Suprapubic skin (tissue), 4 donors: Measurements from ENCODE around the gene COP1. TPM values are rescaled to one million over a fixed set of nuclear protein-coding genes. Genes with fewer than 3 reads are reported as not detected.
"Not testable (repeated sequence)": the region's sequence is repeated elsewhere in the genome, so short reads cannot be mapped to it uniquely, and the experiment has no call there.

ENCODE experiments used
- DNase-seq, 2 donors: peaks; one replicate each; pipeline ENCODE4 v3.0.0-alpha.2; 2019; ENCODE audit warnings: low spot score in 2 of 2
- H3K27ac ChIP-seq: fragments of 200-600 bp; sonication (generic); one replicate; pipeline ENCODE4 v1.5.1; 2019
- H3K27me3 ChIP-seq: fragments of 200-600 bp; sonication (generic); one replicate; pipeline ENCODE4 v1.5.1; 2019
- H3K36me3 ChIP-seq: fragments of 200-600 bp; sonication (generic); one replicate; pipeline ENCODE4 v1.5.1; 2019
- H3K4me1 ChIP-seq: fragments of 200-600 bp; sonication (generic); one replicate; pipeline ENCODE4 v1.5.1; 2019
- H3K4me3 ChIP-seq: fragments of 200-600 bp; sonication (generic); one replicate; pipeline ENCODE4 v1.5.1; 2019; ENCODE audit warnings: mild to moderate bottlenecking
- H3K9me3 ChIP-seq: fragments of 200-600 bp; sonication (generic); one replicate; pipeline ENCODE4 v1.5.1; 2019
- CTCF ChIP-seq, 2 donors: fragments of 200-600 bp in 1 of 2; fragments of 450-650 bp in 1 of 2; sonication (generic) in 1 of 2; IDR thresholded peaks; one replicate each; pipeline ENCODE4 v1.5.1; 2016 to 2019; ENCODE audit warnings: antibody characterized with exemption in 2 of 2, mild to moderate bottlenecking in 1 of 2, moderate library complexity in 1 of 2
- EP300 ChIP-seq: sonication (generic); formaldehyde crosslinking; IDR thresholded peaks from one replicate; pipeline ENCODE4 v1.6.1; 2017; ENCODE audit warnings: antibody characterized with exemption
- POLR2A ChIP-seq, 2 donors: fragments of 450-650 bp; IDR thresholded peaks; one replicate each; pipeline ENCODE4 v1.6.1; 2017; ENCODE audit warnings: antibody characterized with exemption in 2 of 2, mild to moderate bottlenecking in 2 of 2, moderate library complexity in 2 of 2
- POLR2AphosphoS5 ChIP-seq, 3 donors: sonication (generic); formaldehyde crosslinking; IDR thresholded peaks; one replicate each; pipeline ENCODE4 v1.6.1; 2017; ENCODE audit warnings: antibody characterized with exemption in 3 of 3
- WGBS: methylation state at CpG from one replicate; pipeline ENCODE4 v1.1.5; 2018; 5-methylcytosine and 5-hydroxymethylcytosine counted together
- total RNA-seq, 4 donors: library from RNA; depleted of rRNA; stranded (reverse); fragments of >200 nt; gene quantifications; one replicate each; pipeline ENCODE4 v1.1.0, GENCODE V29; 2016

The COP1 gene
- total RNA-seq, 4 donors from 2014 or later = 33.2 to 84.1 (median 52.3) TPM

DNA sequence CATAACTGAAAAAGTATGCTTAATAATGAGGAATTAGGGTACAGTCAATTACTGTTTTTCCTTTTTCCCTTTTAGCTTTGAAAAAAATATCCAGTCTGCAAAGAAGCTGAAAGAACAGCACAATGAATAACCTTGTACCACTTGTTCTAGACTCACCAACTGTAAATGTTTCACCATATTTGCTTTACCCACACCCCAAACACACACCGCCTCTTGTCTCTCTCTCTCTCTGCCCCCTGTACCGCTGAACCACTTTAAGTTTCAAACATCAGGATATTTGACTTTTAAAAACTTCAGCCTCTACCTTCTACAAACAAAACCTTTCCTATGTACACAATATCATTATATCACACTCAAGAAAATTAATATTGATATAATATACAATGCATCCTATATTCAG lies 197.1 kb downstream of the COP1 start:
- no peaks in the 10 kb centered on the region for H3K9me3 ChIP-seq
- no peak overlapping the region for H3K27ac ChIP-seq
- no peak for TF ChIP-seq POLR2AphosphoS5 (IDR thresholded peaks at IDR 0.05)
- TF ChIP-seq EP300 = no peak
- no peak for TF ChIP-seq CTCF (IDR thresholded peaks at IDR 0.05)
- no peak for TF ChIP-seq POLR2A (IDR thresholded peaks at IDR 0.05)
- H3K4me3 ChIP-seq = no peak overlapping the region
- no peaks in the 10 kb centered on the region for H3K27me3 ChIP-seq
- 96% methylated on average over 2 of the region's 2 CpGs for WGBS
- peaks cover 20% of the 10 kb centered on the region for H3K36me3 ChIP-seq
- no peaks in the 10 kb centered on the region for H3K4me1 ChIP-seq
- no peak for DNase-seq

GRCh38 chr1:176007756-176008389 lies 199.2 kb downstream of the COP1 start:
- not testable (repeated sequence) for H3K4me1 ChIP-seq
- 99% methylated on average over 27 of the region's 28 CpGs for WGBS

GRCh38 chr1:175994660-175995059 lies 212.4 kb downstream of the COP1 start:
- not testable (repeated sequence) for DNase-seq, H3K4me3 ChIP-seq, H3K9me3 ChIP-seq, H3K4me1 ChIP-seq, H3K36me3 ChIP-seq, H3K27me3 ChIP-seq, H3K27ac ChIP-seq
- 95% methylated on average over 1 of the region's 1 CpG for WGBS

More at GRCh38 chr1:176007756-176008389, 199.2 kb downstream of the COP1 start:
- DNase-seq, H3K27ac ChIP-seq, H3K9me3 ChIP-seq, H3K27me3 ChIP-seq, H3K4me3 ChIP-seq: not testable (repeated sequence)
- H3K36me3 ChIP-seq = peaks cover 18% of the 10 kb centered on the region

DNA sequence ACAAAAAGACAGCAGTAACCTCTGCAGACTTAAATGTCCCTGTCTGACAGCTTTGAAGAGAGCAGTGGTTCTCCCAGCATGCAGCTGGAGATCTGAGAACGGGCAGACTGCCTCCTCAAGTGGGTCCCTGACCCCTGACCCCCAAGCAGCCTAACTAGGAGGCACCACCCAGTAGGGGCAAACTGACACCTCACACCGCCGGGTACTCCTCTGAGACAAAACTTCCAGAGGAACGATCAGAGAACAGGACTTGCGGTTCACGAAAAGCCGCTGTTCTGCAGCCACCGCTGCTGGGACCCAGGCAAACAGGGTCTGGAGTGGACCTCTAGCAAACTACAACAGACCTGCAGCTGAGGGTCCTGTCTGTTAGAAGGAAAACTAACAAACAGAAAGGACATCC lies 214.3 kb downstream of the COP1 start:
- not testable (repeated sequence) for H3K4me3 ChIP-seq, DNase-seq, H3K4me1 ChIP-seq, H3K27ac ChIP-seq, H3K9me3 ChIP-seq, H3K27me3 ChIP-seq
- WGBS = 100% methylated on average over 7 of the region's 8 CpGs
- H3K36me3 ChIP-seq = peaks cover 18% of the 10 kb centered on the region

GRCh38 chr1:175992202-175992601 lies 214.9 kb downstream of the COP1 start:
- H3K27ac ChIP-seq, H3K27me3 ChIP-seq, DNase-seq, H3K4me3 ChIP-seq, H3K9me3 ChIP-seq, H3K4me1 ChIP-seq: not testable (repeated sequence)
- 91% methylated on average over 14 of the region's 14 CpGs for WGBS
- H3K36me3 ChIP-seq = peaks cover 24% of the 10 kb centered on the region

- WGBS = 62% methylated on average over 1 of the region's 1 CpG
- Histone ChIP-seq H3K36me3 (peaks cover 79% of the 10 kb centered on the region), H3K9me3 (peaks cover 3% of the 10 kb centered on the region), H3K27ac (no peak overlapping the region), H3K4me3 (no peak overlapping the region), H3K27me3 (no peaks in the 10 kb centered on the region), H3K4me1 (no peaks in the 10 kb centered on the region)
- DNase-seq = no peak
- TF ChIP-seq POLR2A (IDR thresholded peaks at IDR 0.05) (no peak), POLR2AphosphoS5 (IDR thresholded peaks at IDR 0.05) (no peak), EP300 (no peak), CTCF (IDR thresholded peaks at IDR 0.05) (no peak)
These were observed 222.3 kb downstream of the COP1 start for GRCh38 chr1:175984813-175985212.

DNA sequence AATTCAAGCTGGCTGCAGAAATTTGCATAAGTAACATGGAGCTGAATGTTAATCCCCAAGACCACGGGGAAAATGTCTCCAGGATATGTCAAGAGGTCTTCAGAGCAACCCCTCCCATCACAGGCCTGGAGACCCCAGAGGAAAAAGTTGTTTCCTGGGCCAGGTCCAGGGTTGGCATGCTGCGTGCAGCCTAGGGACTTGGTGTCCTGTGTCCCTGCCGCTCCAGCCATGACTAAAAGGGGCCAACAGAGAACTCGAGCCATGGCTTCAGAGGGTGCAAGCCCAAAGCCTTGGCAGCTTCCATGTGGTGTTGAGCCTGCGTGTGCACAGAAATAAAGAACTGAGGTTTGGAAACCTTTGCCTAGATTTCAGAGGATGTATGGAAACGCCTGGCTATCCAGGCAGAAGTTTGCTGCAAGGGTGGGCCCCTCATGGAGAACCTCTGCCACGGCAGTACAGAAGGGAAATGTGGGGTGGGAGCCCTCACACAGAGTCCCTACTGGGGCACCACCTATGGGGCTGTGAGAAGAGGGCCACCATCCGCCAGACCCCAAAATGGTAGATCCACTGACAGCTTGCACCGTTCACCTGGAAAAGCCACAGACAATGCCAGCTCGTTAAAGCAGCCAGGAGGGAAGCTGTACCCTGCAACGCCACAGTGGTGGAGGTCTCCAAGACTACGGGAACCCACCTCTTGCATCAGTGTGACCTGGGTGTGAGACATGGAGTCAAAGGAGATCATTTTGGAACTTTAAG lies 222.9 kb downstream of the COP1 start:
- 96% methylated on average over 11 of the region's 12 CpGs for WGBS
- Histone ChIP-seq H3K4me3 (no peak overlapping the region), H3K4me1 (no peaks in the 10 kb centered on the region), H3K27ac (no peak overlapping the region), H3K36me3 (peaks cover 78% of the 10 kb centered on the region), H3K27me3 (no peaks in the 10 kb centered on the region), H3K9me3 (peaks cover 3% of the 10 kb centered on the region)
- TF ChIP-seq EP300 = no peak
- TF ChIP-seq POLR2AphosphoS5 (IDR thresholded peaks at IDR 0.05) = no peak
- no peak for TF ChIP-seq CTCF (IDR thresholded peaks at IDR 0.05)
- no peak for TF ChIP-seq POLR2A (IDR thresholded peaks at IDR 0.05)
- no peak for DNase-seq

DNA sequence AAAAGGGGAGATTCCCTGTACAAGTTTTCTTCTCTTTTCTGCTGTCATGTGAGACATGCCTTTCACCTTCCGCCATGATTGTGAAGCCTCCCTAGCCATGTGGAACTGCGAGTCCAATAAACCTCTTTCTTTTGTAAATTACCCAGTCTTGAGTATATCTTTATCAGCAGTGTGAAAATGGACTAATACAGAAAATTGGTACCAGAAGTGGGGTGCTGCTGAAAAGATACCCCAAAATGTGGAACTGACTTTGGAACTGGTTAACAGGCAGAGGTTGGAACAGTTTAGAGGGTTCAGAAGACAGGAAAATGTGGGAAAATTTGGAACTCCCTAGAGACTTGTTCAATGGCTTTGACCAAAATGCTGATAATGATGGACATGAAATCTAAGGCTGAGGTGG lies 223.7 kb downstream of the COP1 start:
- H3K4me3 ChIP-seq, H3K27me3 ChIP-seq, H3K9me3 ChIP-seq, H3K27ac ChIP-seq, H3K4me1 ChIP-seq, DNase-seq: not testable (repeated sequence)
- WGBS = 95% methylated on average over 2 of the region's 2 CpGs
- peaks cover 69% of the 10 kb centered on the region for H3K36me3 ChIP-seq
